ENCODE measurements around the gene UQCRC1.
"Not testable (repeated sequence)": the region's sequence is repeated elsewhere in the genome, so short reads cannot be mapped to it uniquely, and the experiment has no call there.

Gene UQCRC1

GRCh38 chr3:48553886-48554845 is 55.3 kb downstream of the UQCRC1 start:
- no peak for DNase-seq

GRCh38 chr3:48553361-48553760 is 56.1 kb downstream of the UQCRC1 start:
- peak; percentile 32 for DNase-seq

DNA sequence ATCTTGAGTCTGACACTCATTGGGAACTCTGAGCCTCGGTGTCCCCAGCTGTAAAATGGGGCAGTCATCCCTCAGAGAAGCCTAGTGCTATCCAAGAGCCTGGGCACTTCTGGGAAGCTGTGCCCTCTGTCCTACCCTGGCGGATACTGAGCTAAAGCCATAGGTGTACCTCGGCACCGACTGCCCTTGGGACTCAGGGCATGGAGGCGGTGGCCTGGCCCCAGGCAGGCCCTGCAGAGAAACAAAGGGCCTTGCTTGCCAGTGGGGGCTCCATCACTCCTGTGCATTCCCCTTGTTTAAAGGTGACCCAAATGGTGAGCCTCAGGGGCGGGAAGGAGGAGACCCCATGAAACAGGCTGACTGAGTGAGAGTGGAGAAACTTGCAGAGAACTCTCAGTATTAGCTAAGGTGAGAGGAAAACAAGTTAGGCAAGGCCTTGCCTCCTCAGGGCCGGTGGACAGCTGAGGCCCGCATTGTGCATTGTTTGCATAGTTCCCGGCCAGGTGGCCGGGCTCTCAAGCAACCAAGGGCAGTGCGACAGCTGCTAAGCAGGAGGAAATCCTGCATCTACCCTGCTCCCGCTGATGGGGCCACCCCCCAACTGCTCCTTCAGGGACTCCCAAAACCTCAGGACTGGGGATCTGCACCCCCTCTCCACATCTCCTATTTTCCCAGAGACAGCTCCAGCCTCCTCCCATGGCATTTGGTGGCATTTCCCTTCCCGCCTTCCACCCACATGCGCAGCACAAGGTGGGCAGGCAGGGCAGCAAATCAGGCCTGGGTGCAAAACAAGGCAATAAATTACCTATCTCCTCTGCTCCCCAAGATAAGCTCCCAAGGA is 57.1 kb downstream of the UQCRC1 start:
- no peak for DNase-seq

GRCh38 chr3:48551651-48552050 is 57.8 kb downstream of the UQCRC1 start:
- not testable (repeated sequence) for DNase-seq
